OCI-LY7 (cell line): ENCODE data around the gene PHKG2. TPM values are rescaled to one million over a fixed set of nuclear protein-coding genes. Genes with fewer than 3 reads are reported as not detected.

Source experiments
- BruUV-seq: library from RNA; stranded (reverse); fragments of 400-500 nt; replicated peaks from 2 replicates; lab custom pipeline; 2021; lab: Mats Ljungman, UMichigan
- CTCF ChIA-PET: fragments of 300-600 bp; sonication (Branson Sonifier 250); formaldehyde crosslinking; loops from one replicate; lab custom pipeline; 2022; ENCODE audit warnings: antibody characterized with exemption; ENCODE audit not compliant: unreplicated experiment; lab: Charles Lee
- POLR2A ChIA-PET: fragments of 300-600 bp; sonication (Branson Sonifier 250); formaldehyde crosslinking; loops from one replicate; lab custom pipeline; 2022; ENCODE audit warnings: antibody characterized with exemption; lab: Charles Lee
- DNase-seq: peaks from one replicate; pipeline ENCODE4 v3.0.0-alpha.2; 2015; ENCODE audit warnings: low spot score
- H2AFZ ChIP-seq: fragments of 200-600 bp; sonication (generic), shearing (Covaris generic); 2 replicates; pipeline ENCODE4 v1.6.1; 2014; ENCODE audit warnings: mild to moderate bottlenecking, antibody characterized with exemption, low read length, moderate library complexity
- H3K27ac ChIP-seq: fragments of 200-600 bp; sonication (generic); 2 replicates; pipeline ENCODE4 v1.5.1; 2014; ENCODE audit warnings: mixed run types, low read depth, mild to moderate bottlenecking, moderate library complexity, low read length, inconsistent platforms; ENCODE audit not compliant: poor library complexity, severe bottlenecking
- H3K36me3 ChIP-seq: fragments of 200-600 bp; sonication (generic); 2 replicates; pipeline ENCODE4 v1.6.1; 2014; ENCODE audit warnings: mild to moderate bottlenecking, antibody characterized with exemption, low read length, moderate library complexity, mixed read lengths; ENCODE audit not compliant: insufficient read depth
- H3K4me1 ChIP-seq: fragments of 200-600 bp; sonication (generic); 2 replicates; pipeline ENCODE4 v1.5.1; 2014; ENCODE audit warnings: mild to moderate bottlenecking, low read length; ENCODE audit not compliant: insufficient read depth, poor library complexity, severe bottlenecking
- H3K4me2 ChIP-seq: fragments of 200-600 bp; sonication (generic); 2 replicates; pipeline ENCODE4 v1.6.1; 2014; ENCODE audit warnings: mild to moderate bottlenecking, low read length
- H3K4me3 ChIP-seq: fragments of 200-600 bp; sonication (generic); 2 replicates; pipeline ENCODE4 v1.5.1; 2014; ENCODE audit warnings: mild to moderate bottlenecking, low read depth, low read length; ENCODE audit not compliant: poor library complexity, severe bottlenecking
- H3K79me2 ChIP-seq: fragments of 200-600 bp; sonication (generic); 2 replicates; pipeline ENCODE4 v1.6.1; 2016; ENCODE audit warnings: low read depth, mild to moderate bottlenecking, low read length, moderate library complexity, mixed read lengths; ENCODE audit not compliant: insufficient read depth
- H3K9me2 ChIP-seq: fragments of 200-600 bp; sonication (generic); 2 replicates; pipeline ENCODE4 v1.6.1; 2016; ENCODE audit warnings: mild to moderate bottlenecking, low read length, mixed read lengths; ENCODE audit not compliant: insufficient read depth
- H3K9me3 ChIP-seq: fragments of 200-600 bp; sonication (generic); 2 replicates; pipeline ENCODE4 v1.6.1; 2014; ENCODE audit warnings: mild to moderate bottlenecking, mixed run types, low read length, mixed read lengths
- H4K20me1 ChIP-seq: fragments of 200-600 bp; sonication (generic); 2 replicates; pipeline ENCODE4 v1.6.1; 2014; ENCODE audit warnings: mild to moderate bottlenecking, antibody characterized with exemption, low read length, moderate library complexity, mixed read lengths; ENCODE audit not compliant: insufficient read depth
- EZH2phosphoT487 ChIP-seq: fragments of 200-600 bp; sonication (generic); IDR thresholded peaks from 2 replicates; pipeline ENCODE4 v1.6.1; 2018; ENCODE audit warnings: low read depth, borderline replicate concordance, mild to moderate bottlenecking, mixed run types, antibody characterized with exemption, low read length, moderate library complexity, mixed read lengths
- intact Hi-C: fragments of 100-400 bp; cut with micrococcal nuclease; formaldehyde crosslinking; loops from one replicate; pipeline ENCODE4 v1.10.0; 2022; ENCODE audit not compliant: unreplicated experiment
- total RNA-seq, 2 experiments: library from RNA; depleted of rRNA in 1 of 2; stranded (reverse); fragments of >200 nt in 1 of 2; shearing (Covaris generic) in 1 of 2; gene quantifications; 2 replicates each; pipeline ENCODE4 v1.2.3, GENCODE V29; 2014 to 2022
- TF ChIP-seq, protein P1 (sequence below): fragments of 200-600 bp; sonication (generic); conservative IDR thresholded peaks from 2 replicates; pipeline ENCODE4 v1.5.1; 2014; ENCODE audit warnings: mild to moderate bottlenecking, antibody characterized with exemption, low read length, moderate library complexity, mixed read lengths

Gene PHKG2
- total RNA-seq, 2 experiments from 2014 or later: 40.5 to 41.9 TPM

DNA sequence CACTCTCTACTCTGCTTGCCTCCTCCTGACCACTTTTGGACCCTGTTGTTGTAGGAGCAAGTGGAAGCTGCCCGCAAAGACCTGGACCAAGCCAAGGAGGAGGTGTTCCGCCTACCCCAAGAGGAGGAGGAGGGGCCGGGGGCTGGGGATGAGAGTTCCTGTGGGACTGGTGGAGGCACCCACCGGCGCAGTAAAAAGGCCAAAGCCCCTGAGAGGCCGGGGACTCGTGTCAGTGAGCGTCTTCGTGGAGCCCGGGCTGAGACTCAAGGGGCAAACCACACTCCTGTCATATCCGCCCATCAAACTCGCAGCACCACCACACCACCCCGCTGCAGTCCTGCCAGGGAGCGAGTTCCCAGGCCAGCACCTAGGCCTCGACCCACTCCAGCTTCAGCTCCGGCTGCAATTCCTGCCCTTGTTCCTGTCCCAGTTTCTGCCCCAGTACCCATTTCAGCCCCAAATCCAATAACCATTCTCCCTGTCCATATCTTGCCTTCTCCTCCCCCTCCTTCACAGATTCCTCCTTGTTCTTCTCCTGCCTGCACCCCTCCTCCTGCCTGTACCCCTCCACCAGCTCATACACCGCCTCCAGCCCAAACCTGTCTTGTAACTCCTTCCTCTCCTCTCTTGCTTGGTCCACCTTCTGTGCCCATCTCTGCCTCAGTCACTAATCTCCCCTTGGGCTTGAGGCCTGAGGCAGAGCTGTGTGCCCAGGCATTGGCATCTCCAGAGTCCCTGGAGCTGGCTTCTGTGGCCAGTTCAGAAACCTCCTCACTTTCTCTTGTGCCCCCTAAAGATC lies 11.0 kb upstream of the PHKG2 start:
- no peak for TF ChIP-seq EZH2phosphoT487
- TF ChIP-seq, protein P1, sequence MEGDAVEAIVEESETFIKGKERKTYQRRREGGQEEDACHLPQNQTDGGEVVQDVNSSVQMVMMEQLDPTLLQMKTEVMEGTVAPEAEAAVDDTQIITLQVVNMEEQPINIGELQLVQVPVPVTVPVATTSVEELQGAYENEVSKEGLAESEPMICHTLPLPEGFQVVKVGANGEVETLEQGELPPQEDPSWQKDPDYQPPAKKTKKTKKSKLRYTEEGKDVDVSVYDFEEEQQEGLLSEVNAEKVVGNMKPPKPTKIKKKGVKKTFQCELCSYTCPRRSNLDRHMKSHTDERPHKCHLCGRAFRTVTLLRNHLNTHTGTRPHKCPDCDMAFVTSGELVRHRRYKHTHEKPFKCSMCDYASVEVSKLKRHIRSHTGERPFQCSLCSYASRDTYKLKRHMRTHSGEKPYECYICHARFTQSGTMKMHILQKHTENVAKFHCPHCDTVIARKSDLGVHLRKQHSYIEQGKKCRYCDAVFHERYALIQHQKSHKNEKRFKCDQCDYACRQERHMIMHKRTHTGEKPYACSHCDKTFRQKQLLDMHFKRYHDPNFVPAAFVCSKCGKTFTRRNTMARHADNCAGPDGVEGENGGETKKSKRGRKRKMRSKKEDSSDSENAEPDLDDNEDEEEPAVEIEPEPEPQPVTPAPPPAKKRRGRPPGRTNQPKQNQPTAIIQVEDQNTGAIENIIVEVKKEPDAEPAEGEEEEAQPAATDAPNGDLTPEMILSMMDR: no peak
- no peaks in the 10 kb centered on the region for H3K9me3 ChIP-seq
- POLR2A ChIA-PET: no interaction called here
- BruUV-seq: no TSS peak
- H3K4me2 ChIP-seq: no peak overlapping the region
- CTCF ChIA-PET: no interaction called here
- H3K4me1 ChIP-seq: no peaks in the 10 kb centered on the region
- H3K4me3 ChIP-seq: no peak overlapping the region
- H4K20me1 ChIP-seq: no peaks in the 10 kb centered on the region
- no peak for DNase-seq
- H3K79me2 ChIP-seq: no peaks in the 10 kb centered on the region
- intact Hi-C loops: no loop called here
- peaks cover 98% of the 10 kb centered on the region for H3K36me3 ChIP-seq
- H2AFZ ChIP-seq: no peak overlapping the region
- no peak overlapping the region for H3K27ac ChIP-seq
- H3K9me2 ChIP-seq: no peaks in the 10 kb centered on the region

DNA sequence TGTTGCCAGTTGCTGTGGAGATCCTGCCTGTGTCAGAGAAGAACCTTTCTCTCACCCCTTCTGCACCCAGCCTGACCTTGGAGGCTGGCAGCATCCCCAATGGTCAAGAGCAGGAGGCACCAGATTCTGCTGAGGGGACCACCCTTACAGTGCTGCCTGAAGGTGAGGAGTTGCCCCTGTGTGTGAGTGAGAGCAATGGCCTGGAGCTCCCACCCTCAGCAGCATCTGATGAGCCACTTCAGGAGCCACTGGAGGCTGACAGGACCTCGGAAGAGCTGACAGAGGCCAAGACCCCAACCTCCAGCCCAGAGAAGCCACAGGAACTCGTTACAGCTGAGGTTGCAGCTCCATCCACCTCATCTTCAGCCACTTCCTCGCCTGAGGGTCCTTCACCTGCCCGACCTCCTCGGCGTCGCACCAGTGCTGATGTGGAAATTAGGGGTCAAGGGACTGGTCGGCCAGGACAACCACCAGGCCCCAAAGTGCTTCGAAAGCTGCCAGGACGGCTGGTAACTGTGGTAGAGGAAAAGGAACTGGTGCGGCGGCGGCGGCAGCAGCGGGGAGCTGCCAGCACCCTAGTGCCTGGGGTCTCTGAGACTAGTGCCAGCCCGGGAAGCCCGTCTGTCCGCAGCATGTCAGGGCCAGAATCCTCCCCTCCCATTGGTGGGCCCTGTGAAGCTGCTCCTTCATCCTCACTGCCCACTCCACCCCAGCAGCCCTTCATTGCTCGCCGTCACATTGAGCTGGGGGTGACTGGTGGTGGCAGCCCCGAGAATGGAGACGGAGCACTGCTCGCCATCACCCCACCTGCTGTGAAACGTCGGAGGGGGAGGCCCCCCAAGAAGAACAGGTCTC lies 10.2 kb upstream of the PHKG2 start:
- Histone ChIP-seq H3K4me1 (no peaks in the 10 kb centered on the region), H3K9me3 (no peaks in the 10 kb centered on the region), H3K79me2 (no peaks in the 10 kb centered on the region), H2AFZ (no peak overlapping the region), H4K20me1 (no peaks in the 10 kb centered on the region), H3K36me3 (peaks cover 93% of the 10 kb centered on the region), H3K9me2 (no peaks in the 10 kb centered on the region), H3K27ac (no peak overlapping the region), H3K4me3 (no peak overlapping the region), H3K4me2 (no peak overlapping the region)
- no peak for DNase-seq
- intact Hi-C loops: no loop called here
- ChIA-PET POLR2A (no interaction called here), CTCF (no interaction called here)
- TF ChIP-seq EZH2phosphoT487: no peak
- TF ChIP-seq, protein P1: no peak
- TSS peak; percentile 51 for BruUV-seq
